GM12872 (cell line): ENCODE measurements around the gene MSRB3.

Experiments used
- CTCF ChIP-seq: IDR thresholded peaks from 3 replicates; pipeline ENCODE4 v1.5.1; 2011; ENCODE audit warnings: low read depth, mild to moderate bottlenecking, low read length, moderate library complexity; ENCODE audit not compliant: insufficient read depth

Gene MSRB3

GRCh38 chr12:65510584-65511050, 232.1 kb downstream of the MSRB3 start:
- no peak for TF ChIP-seq CTCF

- TF ChIP-seq CTCF: no peak
Observed at GRCh38 chr12:65511134-65511834, 232.8 kb downstream of the MSRB3 start.

GRCh38 chr12:65511912-65512311, 233.4 kb downstream of the MSRB3 start:
- TF ChIP-seq CTCF: no peak
